HUES64 (cell line): Measurements from ENCODE around the gene IFT52.

Source experiments
- H3K27ac ChIP-seq: 2 replicates; pipeline ENCODE4 v1.7.0; 2013; ENCODE audit warnings: low read depth, low read length, inconsistent platforms
- H3K27me3 ChIP-seq: 2 replicates; pipeline ENCODE4 v1.6.1; 2013; ENCODE audit warnings: mild to moderate bottlenecking, low read length; ENCODE audit not compliant: insufficient read depth
- H3K36me3 ChIP-seq: 2 replicates; pipeline ENCODE4 v1.6.1; 2013; ENCODE audit warnings: mild to moderate bottlenecking, low read length; ENCODE audit not compliant: insufficient read depth
- H3K4me1 ChIP-seq: 2 replicates; pipeline ENCODE4 v1.6.1; 2013; ENCODE audit warnings: mild to moderate bottlenecking, low read length, moderate library complexity; ENCODE audit not compliant: insufficient read depth
- H3K4me3 ChIP-seq: 2 replicates; pipeline ENCODE4 v1.5.1; 2013; ENCODE audit warnings: mild to moderate bottlenecking, low read length, moderate library complexity
- H3K9ac ChIP-seq: 2 replicates; pipeline ENCODE4 v1.6.1; 2013; ENCODE audit warnings: mild to moderate bottlenecking, low read depth, low read length
- H3K9me3 ChIP-seq: 2 replicates; pipeline ENCODE4 v1.6.1; 2013; ENCODE audit warnings: low read depth, low read length; ENCODE audit not compliant: insufficient read depth
- WGBS: fragments of 150-250, 120-280 bp; methylation state at CpG from one replicate; pipeline ENCODE4 v1.1.7; 2013; ENCODE audit warnings: missing lambda C conversion rate; 5-methylcytosine and 5-hydroxymethylcytosine counted together

IFT52 gene

GRCh38 chr20:43670423-43670822 lies 79.7 kb downstream of the IFT52 start:
- Histone ChIP-seq H3K27ac (no peak overlapping the region), H3K9me3 (no peaks in the 10 kb centered on the region), H3K4me3 (no peak overlapping the region), H3K27me3 (peaks cover 4% of the 10 kb centered on the region; the same call in 1 of the 2 replicates), H3K36me3 (peaks cover 46% of the 10 kb centered on the region), H3K9ac (no peak overlapping the region), H3K4me1 (no peaks in the 10 kb centered on the region)
- 91% methylated on average over 2 of the region's 2 CpGs for WGBS

GRCh38 chr20:43676368-43676767 lies 85.6 kb downstream of the IFT52 start:
- no peaks in the 10 kb centered on the region for H3K9me3 ChIP-seq
- no peak overlapping the region for H3K9ac ChIP-seq
- H3K27ac ChIP-seq: no peak overlapping the region
- H3K4me1 ChIP-seq: no peaks in the 10 kb centered on the region
- WGBS: 100% methylated on average over 5 of the region's 5 CpGs
- no peaks in the 10 kb centered on the region for H3K27me3 ChIP-seq
- peaks cover 68% of the 10 kb centered on the region for H3K36me3 ChIP-seq
- H3K4me3 ChIP-seq: no peak overlapping the region

GRCh38 chr20:43680981-43681380 lies 90.2 kb downstream of the IFT52 start:
- WGBS: 97% methylated on average over 7 of the region's 7 CpGs
- Histone ChIP-seq H3K9ac (no peak overlapping the region), H3K4me3 (no peak overlapping the region), H3K4me1 (no peaks in the 10 kb centered on the region), H3K27me3 (no peaks in the 10 kb centered on the region), H3K27ac (no peak overlapping the region), H3K36me3 (peaks cover 60% of the 10 kb centered on the region), H3K9me3 (no peaks in the 10 kb centered on the region)

- no peak overlapping the region for H3K9ac ChIP-seq
- no peak overlapping the region for H3K4me3 ChIP-seq
- H3K27ac ChIP-seq: no peak overlapping the region
- WGBS: 82% methylated on average over 8 of the region's 8 CpGs
- no peaks in the 10 kb centered on the region for H3K4me1 ChIP-seq
- H3K9me3 ChIP-seq: no peaks in the 10 kb centered on the region
- peaks cover 62% of the 10 kb centered on the region for H3K36me3 ChIP-seq
- no peaks in the 10 kb centered on the region for H3K27me3 ChIP-seq
Observed at GRCh38 chr20:43681468-43681942, 90.8 kb downstream of the IFT52 start.

- 90% methylated on average over 2 of the region's 2 CpGs for WGBS
- Histone ChIP-seq H3K4me3 (no peak overlapping the region), H3K4me1 (no peaks in the 10 kb centered on the region), H3K9me3 (no peaks in the 10 kb centered on the region), H3K36me3 (peaks cover 62% of the 10 kb centered on the region), H3K9ac (no peak overlapping the region), H3K27ac (no peak overlapping the region), H3K27me3 (no peaks in the 10 kb centered on the region)
Observed at GRCh38 chr20:43681991-43682410, 91.3 kb downstream of the IFT52 start.

GRCh38 chr20:43682446-43682845 lies 91.7 kb downstream of the IFT52 start:
- WGBS: 95% methylated on average over 9 of the region's 9 CpGs
- Histone ChIP-seq H3K27ac (no peak overlapping the region), H3K4me3 (no peak overlapping the region), H3K9me3 (no peaks in the 10 kb centered on the region), H3K4me1 (no peaks in the 10 kb centered on the region), H3K36me3 (peaks cover 63% of the 10 kb centered on the region), H3K27me3 (no peaks in the 10 kb centered on the region), H3K9ac (no peak overlapping the region)

GRCh38 chr20:43686820-43687219 lies 96.1 kb downstream of the IFT52 start:
- Histone ChIP-seq H3K27me3 (no peaks in the 10 kb centered on the region), H3K27ac (no peak overlapping the region), H3K4me3 (no peak overlapping the region), H3K36me3 (peaks cover 67% of the 10 kb centered on the region), H3K9me3 (no peaks in the 10 kb centered on the region), H3K4me1 (no peaks in the 10 kb centered on the region), H3K9ac (no peak overlapping the region; the same call in 1 of the 2 replicates)
- WGBS: 93% methylated on average over 13 of the region's 13 CpGs

GRCh38 chr20:43689165-43689564 lies 98.4 kb downstream of the IFT52 start:
- peaks cover 67% of the 10 kb centered on the region for H3K36me3 ChIP-seq
- no peak overlapping the region for H3K27ac ChIP-seq
- H3K9me3 ChIP-seq: no peaks in the 10 kb centered on the region
- whole genome bisulfite sequencing: 77% methylated on average over 4 of the region's 4 CpGs
- H3K4me3 ChIP-seq: no peak overlapping the region
- H3K4me1 ChIP-seq: no peaks in the 10 kb centered on the region
- no peaks in the 10 kb centered on the region for H3K27me3 ChIP-seq
- H3K9ac ChIP-seq: no peak overlapping the region

GRCh38 chr20:43690943-43691598 lies 100.3 kb downstream of the IFT52 start:
- Histone ChIP-seq H3K36me3 (peaks cover 83% of the 10 kb centered on the region), H3K9me3 (no peaks in the 10 kb centered on the region), H3K9ac (no peak overlapping the region), H3K27ac (no peak overlapping the region), H3K27me3 (no peaks in the 10 kb centered on the region), H3K4me3 (no peak overlapping the region), H3K4me1 (no peaks in the 10 kb centered on the region)
- WGBS: 94% methylated on average over 8 of the region's 9 CpGs

- 88% methylated on average over 5 of the region's 5 CpGs for WGBS
- Histone ChIP-seq H3K27me3 (no peaks in the 10 kb centered on the region), H3K9ac (no peak overlapping the region), H3K27ac (no peak overlapping the region), H3K4me1 (no peaks in the 10 kb centered on the region), H3K9me3 (no peaks in the 10 kb centered on the region), H3K36me3 (peaks cover 82% of the 10 kb centered on the region), H3K4me3 (no peak overlapping the region)
Observed at GRCh38 chr20:43691928-43692524, 101.3 kb downstream of the IFT52 start.

GRCh38 chr20:43694763-43695162 lies 104.0 kb downstream of the IFT52 start:
- 89% methylated on average over 3 of the region's 3 CpGs for WGBS
- Histone ChIP-seq H3K27ac (no peak overlapping the region), H3K27me3 (no peaks in the 10 kb centered on the region), H3K9ac (no peak overlapping the region), H3K4me1 (no peaks in the 10 kb centered on the region), H3K36me3 (peaks cover 70% of the 10 kb centered on the region), H3K9me3 (no peaks in the 10 kb centered on the region), H3K4me3 (no peak overlapping the region)
